DND-41 (cell line): ENCODE data around the gene TRIM34.
"Not testable (repeated sequence)": the region's sequence is repeated elsewhere in the genome, so short reads cannot be mapped to it uniquely, and the experiment has no call there.

Experiments used
- ATAC-seq: fragments of 200-7000 bp; cut with Tn5 transposase; 3 replicates; pipeline ENCODE4 v1.9.1; 2021; ENCODE audit warnings: low read depth; ENCODE audit not compliant: insufficient read depth
- DNase-seq: peaks from one replicate; pipeline ENCODE4 v3.0.0-alpha.2; 2020
- H2AFZ ChIP-seq: 2 replicates; pipeline ENCODE4 v1.6.0; 2012; ENCODE audit warnings: low read depth, low read length
- H3K27ac ChIP-seq: 2 replicates; pipeline ENCODE4 v1.5.1; 2012; ENCODE audit warnings: low read length, inconsistent platforms
- H3K27me3 ChIP-seq: fragments of 200-600 bp; sonication (generic); 2 replicates; pipeline ENCODE4 v1.6.0; 2012; ENCODE audit warnings: low read length, mild to moderate bottlenecking, inconsistent platforms; ENCODE audit not compliant: insufficient read depth, poor library complexity
- H3K36me3 ChIP-seq: 2 replicates; pipeline ENCODE4 v1.5.1; 2012; ENCODE audit warnings: low read length, inconsistent platforms; ENCODE audit not compliant: insufficient read depth
- H3K4me1 ChIP-seq: 2 replicates; pipeline ENCODE4 v1.5.1; 2012; ENCODE audit warnings: mild to moderate bottlenecking, low read length; ENCODE audit not compliant: insufficient read depth
- H3K4me2 ChIP-seq: 2 replicates; pipeline ENCODE4 v1.6.0; 2012; ENCODE audit warnings: mild to moderate bottlenecking, moderate library complexity, low read length, inconsistent platforms; ENCODE audit not compliant: insufficient read depth
- H3K4me3 ChIP-seq, 2 experiments: fragments of 200-600 bp in 1 of 2; shearing (Covaris generic) in 1 of 2; 2 replicates each; pipeline ENCODE4 v1.5.1; 2012 to 2016; ENCODE audit warnings: inconsistent platforms in 2 of 2, low read length in 2 of 2, mild to moderate bottlenecking in 2 of 2, low read depth in 1 of 2, moderate library complexity in 1 of 2
- H3K79me2 ChIP-seq: 2 replicates; pipeline ENCODE4 v1.6.0; 2012; ENCODE audit warnings: low read length, inconsistent platforms; ENCODE audit not compliant: insufficient read depth
- H3K9ac ChIP-seq: 2 replicates; pipeline ENCODE4 v1.6.0; 2012; ENCODE audit warnings: low read depth, mild to moderate bottlenecking, inconsistent platforms, low read length, moderate library complexity
- H3K9me3 ChIP-seq: 2 replicates; pipeline ENCODE4 v1.5.1; 2012; ENCODE audit warnings: low read length, moderate library complexity, mild to moderate bottlenecking, inconsistent platforms; ENCODE audit not compliant: insufficient read depth, severe bottlenecking
- H4K20me1 ChIP-seq: 2 replicates; pipeline ENCODE4 v1.6.0; 2012; ENCODE audit warnings: low read length; ENCODE audit not compliant: insufficient read depth
- CTCF ChIP-seq: IDR thresholded peaks from 2 replicates; pipeline ENCODE4 v1.5.1; 2012; ENCODE audit warnings: borderline replicate concordance, low read length, moderate library complexity, mild to moderate bottlenecking; ENCODE audit not compliant: poor library complexity, severe bottlenecking; ENCODE audit errors: extremely low read depth
- EZH2 ChIP-seq: IDR thresholded peaks from 3 replicates; pipeline ENCODE4 v1.6.1; 2012; ENCODE audit warnings: borderline replicate concordance, low read depth, mild to moderate bottlenecking, moderate library complexity, low read length, inconsistent platforms; ENCODE audit not compliant: severe bottlenecking

The TRIM34 gene

GRCh38 chr11:5643585-5643984 is 18.8 kb downstream of the TRIM34 start:
- Histone ChIP-seq H3K36me3 (no peaks in the 10 kb centered on the region; the same call in 1 of the 2 replicates), H3K4me1 (no peaks in the 10 kb centered on the region), H3K27me3 (no peaks in the 10 kb centered on the region), H4K20me1 (no peaks in the 10 kb centered on the region), H3K9ac (no peak overlapping the region), H2AFZ (no peak overlapping the region), H3K9me3 (no peaks in the 10 kb centered on the region), H3K79me2 (no peaks in the 10 kb centered on the region), H3K4me3 (no peak overlapping the region), H3K27ac (no peak overlapping the region), H3K4me2 (no peak overlapping the region)
- ATAC-seq (no peak), DNase-seq (no peak)
- TF ChIP-seq EZH2: no peak
- TF ChIP-seq CTCF: no peak

- Histone ChIP-seq H2AFZ (no peak overlapping the region), H3K4me1 (no peaks in the 10 kb centered on the region), H3K79me2 (no peaks in the 10 kb centered on the region), H3K4me3 (no peak overlapping the region), H3K36me3 (no peaks in the 10 kb centered on the region; the same call in 1 of the 2 replicates), H3K9ac (no peak overlapping the region), H3K9me3 (no peaks in the 10 kb centered on the region), H3K4me2 (no peak overlapping the region), H3K27me3 (no peaks in the 10 kb centered on the region), H3K27ac (no peak overlapping the region), H4K20me1 (no peaks in the 10 kb centered on the region)
- DNase-seq (no peak), ATAC-seq (no peak)
- TF ChIP-seq EZH2 (no peak), CTCF (no peak)
These were observed 21.3 kb downstream of the TRIM34 start for GRCh38 chr11:5646139-5646538.

GRCh38 chr11:5655474-5655873 is 30.7 kb downstream of the TRIM34 start:
- no peak overlapping the region for H2AFZ ChIP-seq
- H3K4me1 ChIP-seq: no peaks in the 10 kb centered on the region
- no peak overlapping the region for H3K9ac ChIP-seq
- ATAC-seq (no peak), DNase-seq (no peak)
- H3K4me2 ChIP-seq: no peak overlapping the region
- H3K79me2 ChIP-seq: no peaks in the 10 kb centered on the region
- H3K36me3 ChIP-seq: no peaks in the 10 kb centered on the region
- H3K27ac ChIP-seq: no peak overlapping the region
- no peak for TF ChIP-seq CTCF
- no peak for TF ChIP-seq EZH2
- no peaks in the 10 kb centered on the region for H4K20me1 ChIP-seq
- H3K4me3 ChIP-seq: no peak overlapping the region
- no peaks in the 10 kb centered on the region for H3K27me3 ChIP-seq
- H3K9me3 ChIP-seq: no peaks in the 10 kb centered on the region

- not testable (repeated sequence) for DNase-seq, H3K4me1 ChIP-seq, H4K20me1 ChIP-seq, H2AFZ ChIP-seq, H3K36me3 ChIP-seq, H3K9me3 ChIP-seq, H3K4me2 ChIP-seq, H3K79me2 ChIP-seq, H3K27me3 ChIP-seq, H3K4me3 ChIP-seq, H3K9ac ChIP-seq, H3K27ac ChIP-seq, ATAC-seq
These were observed 32.2 kb downstream of the TRIM34 start for GRCh38 chr11:5656956-5657355.
